ENCODE results near the gene MED25.

- TF ChIP-seq CTCF (conservative IDR thresholded peaks at IDR 0.05; ENCODE audit: low read depth, low read length) (no peak), EZH2 (IDR thresholded peaks at IDR 0.05; ENCODE audit: low read length, unreplicated experiment) (no peak), EZH2phosphoT487 (IDR thresholded peaks at IDR 0.05; ENCODE audit: borderline replicate concordance, low read length) (no peak)
Measured at GRCh38 chr19:49791776-49792445, 26.2 kb upstream of the MED25 start.
